SK-MEL-5 (cell line): ENCODE results near the gene TMEM212. TPM values are rescaled to one million over a fixed set of nuclear protein-coding genes. Genes with fewer than 3 reads are reported as not detected.
"Not testable (repeated sequence)": the region's sequence is repeated elsewhere in the genome, so short reads cannot be mapped to it uniquely, and the experiment has no call there.

ENCODE experiments used
- DNase-seq: peaks from one replicate; pipeline ENCODE4 v3.0.0-alpha.2; 2016; ENCODE audit warnings: low read depth, low spot score
- in situ Hi-C: cut with HindIII; loops from 2 replicates; pipeline ENCODE4 v1.10.0; 2016; ENCODE audit warnings: low sequenced_read_pairs, high pct_unique_total_duplicates, low pct_unique_long_range_greater_than_20kb
- total RNA-seq: library from RNA; depleted of rRNA; stranded (reverse); fragments of >200 nt; shearing (Covaris generic); gene quantifications from 2 replicates; pipeline ENCODE4 v1.2.3, GENCODE V29; 2014

TMEM212 gene
- total RNA-seq, 1 experiment from 2014 or later: not detected

DNA sequence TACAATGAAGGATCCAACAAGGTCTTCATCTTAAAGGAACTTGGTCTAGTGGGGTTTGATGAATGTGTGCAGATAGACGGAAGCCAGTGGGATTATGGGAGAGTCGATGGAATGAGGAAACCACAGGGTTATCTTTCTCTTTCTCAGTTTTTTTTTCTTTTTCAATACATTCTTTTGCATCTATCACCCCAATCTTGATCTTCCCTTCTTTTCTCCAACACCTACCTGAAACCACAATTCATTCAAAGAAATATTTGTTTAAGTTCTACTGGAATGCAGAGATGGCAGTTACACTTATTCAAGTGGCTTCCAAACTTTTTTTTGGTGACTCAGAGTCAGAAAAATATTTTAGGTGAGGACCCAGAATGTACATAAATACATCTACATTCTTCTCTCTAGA, 1.7 kb downstream of the TMEM212 start:
- in situ Hi-C loops: no loop called here
- no peak for DNase-seq

DNA sequence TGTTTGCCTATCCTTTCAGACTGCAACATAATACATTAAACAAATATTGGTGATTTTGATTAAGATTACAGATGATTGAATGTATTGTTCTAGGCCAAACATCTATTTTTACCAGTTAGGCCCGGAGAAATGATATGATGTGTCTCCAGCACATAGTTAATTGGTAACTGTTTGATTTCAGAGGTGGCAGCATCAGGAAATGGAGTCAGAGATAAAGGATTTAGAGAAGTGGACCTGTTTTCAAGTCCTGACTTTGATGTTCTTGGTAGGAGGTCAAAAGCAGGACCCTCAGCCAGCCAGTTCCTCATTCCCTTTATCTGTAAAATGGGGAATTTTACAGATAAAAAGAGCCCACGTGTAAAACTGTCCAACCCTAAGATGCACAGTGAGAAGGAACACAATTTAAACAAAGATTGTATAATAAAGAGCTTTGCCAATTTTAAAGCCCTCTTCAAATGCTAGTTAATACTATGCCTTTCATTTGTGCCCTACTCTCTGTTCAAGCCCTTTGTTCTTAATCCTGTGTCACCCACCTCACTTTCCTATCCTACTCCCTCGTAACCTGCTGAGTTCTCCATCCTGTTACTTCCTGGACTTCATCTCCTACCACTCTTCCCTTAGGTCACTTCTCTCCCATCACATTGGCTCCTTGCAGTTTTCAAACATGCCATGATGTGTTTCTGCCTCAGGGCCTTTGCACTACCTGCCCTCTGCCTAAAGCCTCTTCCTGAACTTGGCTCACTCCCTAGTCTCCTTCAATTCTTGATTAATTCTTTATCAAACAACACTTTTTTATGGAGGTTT, 2.5 kb downstream of the TMEM212 start:
- DNase-seq: no peak
- in situ Hi-C loops: no loop called here

DNA sequence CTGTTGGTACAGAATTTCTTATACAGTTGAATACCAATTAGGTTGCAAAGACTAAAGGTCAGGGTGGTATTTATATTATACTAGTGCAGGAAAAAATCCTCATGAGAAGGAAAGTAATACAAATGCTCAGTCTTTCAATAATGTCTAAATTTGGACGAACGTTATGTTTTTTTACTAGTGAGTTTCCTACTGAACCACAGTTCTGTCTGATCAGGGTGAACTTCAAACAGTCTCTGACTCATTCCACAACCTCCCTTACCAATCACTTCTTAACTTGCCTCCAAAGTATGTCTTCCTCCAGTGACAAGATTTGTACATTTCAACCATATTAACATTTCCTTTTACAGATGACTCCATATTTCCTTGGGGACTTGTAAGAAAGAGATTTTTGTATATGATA, 3.4 kb downstream of the TMEM212 start:
- DNase-seq: no peak
- in situ Hi-C loops: no loop called here

DNA sequence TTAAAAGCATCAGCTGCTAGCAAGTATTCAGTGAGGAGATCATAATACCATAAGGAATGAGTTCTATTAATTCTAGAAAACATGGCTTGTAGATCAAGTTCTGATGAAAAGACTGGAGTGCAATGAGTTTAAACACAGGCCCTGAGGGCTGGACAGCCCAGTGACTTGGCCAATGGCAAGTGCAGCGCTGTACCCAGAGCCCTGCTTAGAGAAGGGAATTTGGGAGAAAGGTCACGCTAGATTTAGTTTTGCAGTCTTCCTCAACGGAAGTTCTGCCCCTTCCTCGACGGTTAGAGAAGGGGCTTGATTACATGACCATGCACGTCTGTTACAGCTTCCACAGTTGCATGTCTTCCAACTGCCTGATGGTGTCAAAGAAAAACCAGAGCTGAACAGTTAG, 4.0 kb downstream of the TMEM212 start:
- in situ Hi-C loops: no loop called here

DNA sequence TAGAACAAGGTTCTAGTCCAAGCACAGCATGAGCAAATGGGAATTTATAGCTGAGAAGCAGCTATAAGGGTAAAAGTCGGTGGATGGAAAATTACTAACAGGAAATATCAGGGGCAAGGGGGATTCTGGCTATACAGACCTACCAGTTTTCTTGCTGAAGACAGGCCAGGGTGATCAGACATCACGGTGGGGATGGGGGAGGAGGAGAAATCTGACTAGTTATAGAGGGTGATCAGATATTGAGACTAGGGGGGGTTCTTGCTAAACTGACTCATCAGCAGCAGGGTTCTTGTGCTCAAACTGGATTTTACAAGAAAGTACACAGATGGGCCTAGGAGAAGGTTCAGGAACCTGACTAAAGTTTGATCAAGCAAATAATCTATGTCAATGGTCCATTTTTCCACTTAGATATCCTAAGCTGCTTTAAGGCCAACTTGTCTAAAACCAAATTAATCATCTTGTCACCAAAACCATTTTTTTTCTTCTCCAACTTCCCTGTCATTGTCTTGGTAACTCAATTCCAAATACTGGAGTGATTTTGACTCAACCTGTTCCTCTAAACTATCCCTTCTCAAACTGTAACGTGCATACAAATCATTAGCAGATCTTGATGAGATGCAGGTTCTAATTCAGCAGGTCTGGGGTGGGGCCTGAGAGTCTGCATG, 4.6 kb downstream of the TMEM212 start:
- in situ Hi-C loops: no loop called here
- no peak for DNase-seq

More for the DNA sequence above, 4.0 kb downstream of the TMEM212 start:
- no peak for DNase-seq

DNA sequence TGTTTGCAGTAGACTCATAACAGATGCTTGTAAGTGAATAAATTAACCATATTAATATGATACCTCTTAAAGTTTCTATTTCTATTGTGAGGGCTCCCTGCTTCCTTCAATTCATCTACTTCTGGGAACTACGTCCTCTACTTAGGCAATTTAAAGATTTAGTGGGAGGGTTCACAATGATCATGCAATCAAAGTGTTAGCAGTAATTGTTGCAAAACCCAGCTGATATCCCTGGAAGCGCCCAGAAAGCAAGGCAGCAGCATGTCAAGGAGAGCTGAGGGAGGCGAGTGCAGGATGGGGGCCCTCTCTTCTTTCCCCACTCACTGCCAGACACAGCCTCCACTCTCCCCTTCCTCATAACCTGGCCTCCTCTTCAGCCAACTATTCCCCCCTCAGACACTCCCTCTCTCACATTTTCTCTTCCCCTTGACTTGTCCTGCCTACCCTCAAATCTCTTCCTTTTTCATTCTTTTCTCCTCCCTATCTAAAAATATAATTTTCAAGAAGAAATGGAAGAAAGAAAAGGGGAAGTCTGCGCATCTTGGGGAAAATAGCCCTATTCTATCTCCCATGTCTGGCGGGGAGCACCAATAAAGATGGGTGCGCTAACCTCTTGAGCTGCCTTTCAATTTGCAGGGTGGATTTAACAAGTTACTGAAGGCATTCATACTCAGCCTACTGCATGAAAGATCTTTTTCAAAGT, 6.6 kb downstream of the TMEM212 start:
- in situ Hi-C loops: no loop called here
- no peak for DNase-seq

DNA sequence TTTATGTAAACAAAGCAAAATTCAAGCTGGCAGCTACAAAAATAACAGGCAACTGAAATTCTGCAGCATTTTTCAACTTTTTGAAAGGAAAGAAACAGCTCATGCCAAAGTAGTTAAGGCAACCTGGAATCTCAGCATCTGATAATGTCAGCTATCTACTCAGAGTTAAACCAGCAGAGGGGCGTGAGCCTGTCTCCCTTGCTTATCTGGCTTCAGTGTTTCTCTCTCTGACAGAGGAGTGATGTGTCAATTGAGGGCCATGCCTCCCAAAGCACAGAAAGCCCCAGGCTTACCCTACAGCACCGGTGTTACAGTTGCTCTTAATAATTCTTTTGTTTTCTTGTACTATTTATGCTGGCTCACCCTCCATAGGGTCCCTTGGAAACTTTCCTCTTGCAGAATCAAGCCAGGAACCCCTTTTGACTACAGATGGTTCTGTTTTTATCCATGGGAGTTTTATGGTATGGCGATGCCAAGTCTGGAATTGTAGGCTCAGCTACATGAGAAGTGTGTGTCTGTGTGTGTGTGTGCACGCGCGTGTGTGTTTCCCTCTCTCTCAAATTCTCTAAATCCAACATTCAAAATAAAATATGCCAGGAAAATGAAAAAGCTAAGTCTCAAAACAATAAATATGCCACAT, 7.3 kb downstream of the TMEM212 start:
- no peak for DNase-seq
- in situ Hi-C loops: no loop called here

DNA sequence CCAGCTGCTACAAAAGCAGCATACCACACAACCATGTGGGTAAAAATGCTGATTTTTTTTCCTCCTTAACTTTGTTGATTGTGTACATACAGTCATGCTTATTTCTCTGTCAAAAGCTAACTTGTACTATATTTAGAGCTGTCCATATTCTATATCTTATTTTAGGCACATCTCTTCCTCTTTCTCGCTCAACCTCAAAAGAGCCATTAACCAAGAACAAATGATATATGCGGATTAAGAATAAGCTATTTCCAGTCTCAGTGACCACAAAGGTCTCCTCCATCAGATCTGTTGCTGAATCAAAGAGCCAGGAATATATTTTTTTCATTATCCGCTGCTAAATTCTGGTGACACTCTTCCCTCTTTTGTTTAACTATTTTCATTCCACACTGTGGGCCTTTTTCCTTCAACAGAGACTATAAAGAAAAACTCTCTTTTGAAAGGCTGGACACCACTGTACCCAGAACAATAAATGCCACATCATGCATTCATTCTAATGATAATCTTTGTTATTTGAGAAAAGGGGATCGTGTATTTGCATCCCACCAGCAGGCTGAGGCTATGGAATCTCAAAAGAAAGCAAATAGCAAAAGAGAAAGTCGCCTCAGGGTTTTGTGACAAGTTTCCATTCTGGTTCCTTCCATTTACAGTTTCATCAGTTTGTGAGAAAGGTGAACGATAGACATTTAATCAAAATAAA, 8.0 kb downstream of the TMEM212 start:
- in situ Hi-C loops: no loop called here
- DNase-seq: no peak

DNA sequence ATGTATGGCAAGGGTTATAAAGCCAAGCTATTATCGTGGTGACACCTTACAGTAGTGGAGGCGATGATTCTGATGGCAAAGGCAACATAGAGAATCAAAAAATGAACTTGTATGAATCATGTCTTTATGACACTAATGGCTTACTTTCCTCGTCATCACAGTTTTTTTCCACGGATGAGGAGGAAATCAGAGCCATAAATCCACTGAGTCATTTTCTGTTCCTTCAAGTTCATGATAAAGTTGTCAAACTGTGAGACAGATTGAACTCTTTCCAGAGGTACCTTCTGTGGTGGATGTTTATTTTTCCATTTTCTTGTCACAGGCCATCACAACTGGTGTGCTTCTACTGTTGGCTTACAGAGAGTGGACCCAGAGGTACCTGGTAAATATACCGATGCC, 8.5 kb downstream of the TMEM212 start:
- in situ Hi-C loops: no loop called here

DNA sequence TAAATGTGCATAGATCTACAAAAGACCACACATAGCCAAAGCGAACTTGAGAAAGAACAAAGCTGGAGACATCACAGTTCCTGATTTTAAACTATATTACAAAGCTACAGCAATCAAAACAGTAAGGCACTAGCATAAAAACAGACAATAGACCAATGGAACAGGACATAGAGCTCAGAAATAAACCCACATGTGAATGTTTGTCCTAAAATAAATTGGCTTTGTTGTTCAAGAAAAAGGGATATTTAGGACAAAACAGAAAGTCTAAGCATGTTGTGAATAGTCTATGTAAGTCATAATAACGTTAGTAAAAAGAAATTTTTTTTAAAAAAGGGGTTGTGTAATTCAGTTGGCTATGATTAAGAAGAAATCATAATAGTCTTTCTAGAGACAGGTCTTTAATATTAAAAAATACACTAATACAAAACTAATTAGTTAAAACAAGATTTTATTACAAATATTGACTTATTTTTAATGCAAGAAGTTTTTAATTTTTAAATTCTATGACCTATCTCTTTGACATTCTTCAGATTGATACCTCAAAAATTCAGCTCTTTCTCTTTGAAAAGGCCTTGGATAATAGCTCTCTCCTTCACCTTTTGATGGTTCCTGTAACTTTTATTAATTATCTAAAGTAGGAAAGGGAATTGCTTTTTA, 11.6 kb downstream of the TMEM212 start:
- DNase-seq: no peak
- in situ Hi-C loops: no loop called here

More for the DNA sequence above, 8.5 kb downstream of the TMEM212 start:
- DNase-seq: no peak

DNA sequence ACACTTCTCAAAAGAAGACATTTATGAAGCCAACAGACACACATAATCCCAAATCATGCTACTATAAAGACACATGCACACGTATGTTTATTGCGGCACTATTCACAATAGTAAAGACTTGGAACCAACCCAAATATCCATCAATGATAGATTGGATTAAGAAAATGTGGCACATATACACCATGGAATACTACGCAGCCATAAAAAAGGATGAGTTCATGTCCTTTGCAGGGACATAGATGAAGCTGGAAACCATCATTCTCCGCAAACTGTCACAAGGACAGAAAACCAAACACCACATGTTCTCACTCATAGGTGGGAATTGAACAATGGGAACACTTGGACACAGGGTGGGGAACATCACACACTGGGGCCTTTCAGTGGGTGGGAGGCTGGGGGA, 15.6 kb downstream of the TMEM212 start:
- DNase-seq, in situ Hi-C loops: not testable (repeated sequence)

DNA sequence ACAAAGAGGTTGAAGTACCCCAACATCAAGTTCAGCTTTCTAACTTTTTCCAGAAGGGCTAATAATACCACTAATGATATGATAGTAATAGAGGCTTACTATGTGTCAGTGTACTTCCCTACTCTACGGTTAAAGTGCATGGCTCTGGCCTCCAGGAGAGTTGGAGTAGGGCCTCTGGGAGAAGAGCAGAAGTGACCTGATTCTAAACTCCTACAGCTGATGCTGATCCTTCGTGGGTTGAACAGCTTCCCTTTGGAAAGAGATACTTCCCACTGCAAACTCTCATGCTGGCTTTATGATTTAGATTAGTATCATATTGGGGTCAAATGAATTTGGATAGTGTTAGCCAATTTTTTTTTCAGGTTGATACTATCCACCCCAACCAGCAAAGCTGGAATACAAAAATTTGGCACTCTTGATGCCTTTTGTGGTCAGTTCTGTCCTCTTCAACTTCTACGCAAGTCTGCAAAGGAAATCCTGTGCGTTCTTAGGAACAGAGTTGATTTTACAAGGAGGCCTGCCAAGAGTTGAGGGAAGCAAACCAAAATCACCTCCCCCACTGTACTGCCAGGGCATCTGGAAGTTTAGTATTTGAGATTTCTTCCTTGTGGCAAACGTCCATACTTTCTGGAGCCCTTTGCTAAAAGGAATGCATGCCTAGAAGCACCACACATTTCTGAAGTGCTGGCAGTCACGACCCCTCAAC, 17.8 kb downstream of the TMEM212 start:
- DNase-seq: no peak
- in situ Hi-C loops: no loop called here

DNA sequence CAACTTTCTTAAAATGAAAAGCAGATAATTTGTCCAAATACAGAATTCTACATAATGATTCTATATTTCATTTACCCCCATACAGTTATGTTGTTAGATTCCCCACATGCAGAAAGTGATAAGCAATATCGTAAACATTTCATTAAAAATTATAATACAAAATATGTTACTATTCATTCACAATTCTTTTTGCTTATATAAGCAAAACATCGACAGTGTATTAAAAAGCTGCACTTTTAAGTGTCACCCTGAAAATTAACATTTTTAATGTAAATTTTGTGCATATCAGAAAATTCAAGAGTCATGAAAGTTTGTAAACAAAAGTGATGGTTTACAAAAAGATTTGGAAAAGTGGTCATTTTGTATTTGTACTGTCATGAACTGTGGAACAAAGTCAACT, 19.2 kb downstream of the TMEM212 start:
- no peak for DNase-seq
- in situ Hi-C loops: no loop called here

DNA sequence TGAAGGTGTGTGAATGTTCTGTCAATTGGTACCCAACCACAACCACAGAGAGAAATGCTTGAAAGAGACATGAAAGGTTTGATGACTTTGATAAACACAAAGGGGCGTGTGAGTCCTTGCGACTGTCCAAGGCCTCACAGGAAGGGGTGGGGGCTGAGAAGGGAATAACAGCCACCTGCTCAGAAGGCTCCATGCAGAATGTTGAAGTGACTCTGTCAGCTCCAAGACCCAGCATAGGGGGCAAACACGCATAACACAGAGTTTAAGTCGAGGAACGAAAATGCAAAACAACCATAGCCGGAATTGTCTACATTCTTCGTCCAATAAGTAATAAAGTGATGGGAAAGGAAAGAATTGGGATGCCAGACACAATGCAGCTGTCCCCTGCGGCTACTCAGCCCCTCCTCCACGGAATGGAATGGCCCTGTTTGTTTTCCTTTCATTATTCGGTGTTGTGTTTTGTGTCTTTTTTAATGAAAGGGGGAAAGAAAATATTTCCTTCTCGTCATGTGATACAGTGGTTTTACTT, 19.9 kb downstream of the TMEM212 start:
- no peak for DNase-seq
- in situ Hi-C loops: no loop called here

DNA sequence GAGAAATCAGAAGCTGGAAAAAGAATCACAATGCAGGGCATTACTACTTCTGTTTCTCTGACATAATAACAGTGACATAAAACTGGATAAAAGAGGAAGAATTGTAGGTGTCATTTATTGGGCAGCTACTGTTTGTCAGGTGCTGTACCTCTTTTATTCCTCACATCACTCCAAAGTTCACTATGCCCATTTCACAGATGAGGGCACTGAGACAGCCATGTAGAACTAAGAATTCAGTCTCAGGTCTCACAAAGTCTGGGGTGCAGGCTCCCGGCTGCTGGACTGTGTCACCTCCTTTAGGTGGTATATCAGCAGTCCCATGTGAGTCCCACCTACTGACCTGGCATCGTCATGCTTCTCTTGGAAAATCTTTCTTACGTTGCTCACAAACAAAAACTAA, 20.8 kb downstream of the TMEM212 start:
- in situ Hi-C loops: no loop called here
- no peak for DNase-seq

DNA sequence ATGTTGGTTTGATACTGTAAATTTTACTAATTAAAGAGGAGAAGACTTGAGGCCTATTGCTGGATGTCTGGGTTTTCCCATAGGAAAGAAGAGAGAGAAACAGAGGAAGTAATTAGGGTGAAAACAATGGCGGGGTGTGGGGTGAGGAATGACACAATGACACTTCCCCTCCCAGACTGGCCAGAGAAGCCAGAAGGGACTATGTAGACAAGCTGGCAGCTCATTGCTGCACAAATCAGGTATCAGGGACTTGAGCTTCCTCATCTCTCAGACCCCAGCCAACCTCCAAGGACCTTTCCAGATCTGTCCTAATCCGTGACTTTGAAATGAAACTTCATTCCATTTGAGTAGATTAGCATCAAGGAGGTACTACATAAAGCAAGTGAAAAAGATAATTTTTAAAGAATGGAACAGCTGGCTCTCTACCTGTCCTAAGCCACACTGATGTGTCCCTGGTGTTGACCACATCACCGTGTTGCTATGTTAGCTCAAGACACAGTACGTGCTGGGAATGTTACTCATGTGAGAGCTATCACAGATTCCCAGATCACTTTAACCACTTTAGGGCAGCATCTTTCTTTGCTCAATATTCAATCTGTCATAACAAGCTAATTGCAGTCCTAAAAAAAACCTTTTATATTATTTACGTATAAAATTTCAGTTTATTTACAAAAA, 22.2 kb downstream of the TMEM212 start:
- no peak for DNase-seq
- in situ Hi-C loops: no loop called here
